Tongue (tissue), 3 donors: ENCODE data around the gene HSFX1. TPM values are rescaled to one million over a fixed set of nuclear protein-coding genes. Genes with fewer than 3 reads are reported as not detected.

Source experiments
- DNase-seq: peaks from one replicate; pipeline ENCODE4 v3.0.0-alpha.2; 2015
- small RNA-seq: library from RNA; depleted of rRNA; stranded (forward); fragments of <200 nt; gene quantifications from one replicate; pipeline ENCODE3, GENCODE V24; 2014; ENCODE audit warnings: low replicate concordance
- total RNA-seq: library from RNA; depleted of rRNA; stranded (reverse); fragments of >200 nt; gene quantifications from one replicate; pipeline ENCODE4 v1.2.3, GENCODE V29; 2014

The HSFX1 gene
- total RNA-seq, 1 donor from 2014 or later = 2.9 TPM

DNA sequence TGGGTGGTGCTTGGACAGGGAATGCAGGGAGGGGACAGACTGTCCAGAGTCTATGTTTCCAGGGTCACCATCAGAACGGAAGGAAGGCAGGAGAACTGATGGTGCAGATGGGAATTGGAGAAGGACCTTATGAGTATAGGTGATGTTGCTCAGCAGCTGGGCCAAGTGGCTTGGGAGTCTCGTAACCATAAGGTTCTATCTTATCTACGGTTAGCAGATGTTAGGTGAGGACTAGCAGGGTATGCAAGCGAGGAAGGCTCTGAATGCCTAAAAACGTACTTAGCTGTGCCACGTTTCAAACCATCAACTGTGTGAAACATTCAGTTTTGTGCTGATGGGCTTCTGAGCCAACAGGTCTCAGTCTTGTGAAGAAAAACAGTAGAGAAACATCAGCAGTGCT, 30.2 kb downstream of the HSFX1 start:
- DNase-seq = no peak

DNA sequence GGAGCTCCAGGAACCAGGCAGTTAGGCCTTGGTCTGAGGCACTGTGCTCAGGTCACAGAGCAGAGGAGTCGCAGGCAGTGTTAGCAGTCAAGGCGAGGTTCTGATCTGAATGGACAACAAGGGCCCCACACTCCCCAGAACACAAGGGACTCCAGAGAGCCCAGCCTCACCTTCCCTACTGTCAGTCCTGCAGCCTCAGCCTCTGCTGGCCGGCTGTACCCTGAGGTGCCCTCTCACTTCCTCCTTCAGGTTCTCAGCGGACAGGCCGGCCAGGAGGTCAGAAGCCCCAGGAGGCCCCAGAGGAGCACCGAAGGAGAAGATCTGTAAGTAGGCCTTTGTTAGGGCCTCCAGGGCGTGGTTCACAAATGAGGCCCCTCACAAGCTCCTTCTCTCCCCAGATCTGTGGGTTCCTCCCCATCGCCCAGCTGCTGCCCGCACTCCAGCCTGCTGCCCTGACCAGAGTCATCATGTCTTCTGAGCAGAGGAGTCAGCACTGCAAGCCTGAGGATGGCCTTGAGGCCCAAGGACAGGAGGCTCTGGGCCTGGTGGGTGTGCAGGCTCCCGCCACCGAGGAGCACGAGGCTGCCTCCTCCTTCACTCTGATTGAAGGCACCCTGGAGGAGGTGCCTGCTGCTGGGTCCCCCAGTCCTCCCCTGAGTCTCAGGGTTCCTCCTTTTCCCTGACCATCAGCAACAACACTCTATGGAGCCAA, 34.0 kb downstream of the HSFX1 start:
- DNase-seq = no peak

DNA sequence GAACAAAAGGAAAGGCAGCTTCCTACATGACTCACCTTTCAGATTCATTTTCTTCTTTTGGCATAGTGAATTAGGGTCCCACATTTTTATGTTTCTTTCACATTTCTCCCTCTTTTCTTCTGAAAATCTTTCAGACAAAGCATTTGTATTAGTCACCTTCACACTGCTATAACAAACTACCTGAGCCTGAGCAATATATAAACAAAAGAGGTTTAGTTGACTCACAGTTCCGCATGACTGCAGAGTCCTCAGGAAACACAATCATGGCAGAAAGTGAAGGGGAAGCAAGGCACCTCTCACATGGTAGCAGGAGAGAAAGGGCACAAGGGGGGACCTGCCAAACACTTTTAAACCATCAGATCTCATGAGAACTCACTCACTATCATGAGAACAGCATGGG, 44.8 kb downstream of the HSFX1 start:
- DNase-seq = no peak

DNA sequence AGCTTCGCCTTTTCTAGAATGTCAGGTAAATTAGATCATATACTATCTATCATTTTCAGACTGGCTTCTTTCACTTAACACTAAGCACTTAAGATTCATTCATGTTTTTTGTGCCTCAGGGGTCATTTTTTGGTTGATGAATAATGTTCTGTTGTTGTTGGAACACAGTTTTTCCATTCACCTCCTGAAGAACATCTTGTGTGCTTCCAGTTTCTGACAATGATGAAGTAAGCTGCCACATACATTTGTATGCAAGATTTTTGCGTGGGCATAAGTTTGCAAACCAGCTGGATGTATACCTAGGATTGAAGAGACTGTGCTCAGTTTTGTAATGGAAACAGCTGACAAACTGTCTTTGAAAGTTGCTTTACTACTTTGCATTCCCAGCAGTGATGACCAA, 45.5 kb downstream of the HSFX1 start:
- DNase-seq = no peak

DNA sequence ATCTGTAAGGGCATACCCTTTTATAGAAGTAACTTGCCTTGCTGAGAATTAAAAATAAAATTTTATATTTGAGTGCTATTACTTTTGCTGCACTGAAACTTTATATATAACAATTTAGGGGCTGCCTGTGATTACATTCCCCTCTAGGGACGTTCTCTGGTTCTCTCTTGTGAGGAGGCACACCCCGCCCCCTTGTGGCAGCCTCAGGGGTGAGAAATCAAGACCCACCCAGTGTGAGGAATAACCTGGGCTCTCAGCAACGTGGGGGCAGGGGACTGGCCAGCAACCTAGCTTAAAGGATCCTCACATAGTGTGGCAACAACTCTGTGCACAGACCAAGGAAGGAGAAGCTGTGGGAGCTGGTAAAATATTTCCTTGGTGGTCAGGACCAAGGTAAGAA, 51.6 kb downstream of the HSFX1 start:
- peak; percentile 1 for DNase-seq

Small RNA genes within 50 kb of the gene (small RNA-seq; reads per million reads assigned to genes)
- gene AC244098.1 = not detected
- not detected for gene AC244098.2
- not detected for gene AC244098.3

Other genes starting within 250 kb of the HSFX1 start
- gene EOLA1, start 233.1 kb upstream of the HSFX1 start, total RNA-seq = 19.0 TPM
- not detected for gene HSFX3, start 224.1 kb upstream of the HSFX1 start, total RNA-seq
- not detected for gene MAGEA9B, start 186.6 kb upstream of the HSFX1 start, total RNA-seq
- gene HSFX2, start 178.8 kb upstream of the HSFX1 start, total RNA-seq = not detected
- gene TMEM185A, start 142.3 kb upstream of the HSFX1 start, total RNA-seq = 30.5 TPM
- gene MAGEA11, start 62.0 kb upstream of the HSFX1 start, total RNA-seq = 0.82 TPM
- gene MAGEA9, start 7.9 kb downstream of the HSFX1 start, total RNA-seq = not detected
- gene MAGEA8, start 107.1 kb downstream of the HSFX1 start, total RNA-seq = not detected
- not detected for gene HSFX4, start 155.5 kb downstream of the HSFX1 start, total RNA-seq
- gene EOLA2, start 164.4 kb downstream of the HSFX1 start, total RNA-seq = 16.0 TPM